ENCODE results near the gene MT1M.
A peak's percentile ranks its signal among the peaks of the same experiment; 100 is the strongest.

Gene MT1M

DNA sequence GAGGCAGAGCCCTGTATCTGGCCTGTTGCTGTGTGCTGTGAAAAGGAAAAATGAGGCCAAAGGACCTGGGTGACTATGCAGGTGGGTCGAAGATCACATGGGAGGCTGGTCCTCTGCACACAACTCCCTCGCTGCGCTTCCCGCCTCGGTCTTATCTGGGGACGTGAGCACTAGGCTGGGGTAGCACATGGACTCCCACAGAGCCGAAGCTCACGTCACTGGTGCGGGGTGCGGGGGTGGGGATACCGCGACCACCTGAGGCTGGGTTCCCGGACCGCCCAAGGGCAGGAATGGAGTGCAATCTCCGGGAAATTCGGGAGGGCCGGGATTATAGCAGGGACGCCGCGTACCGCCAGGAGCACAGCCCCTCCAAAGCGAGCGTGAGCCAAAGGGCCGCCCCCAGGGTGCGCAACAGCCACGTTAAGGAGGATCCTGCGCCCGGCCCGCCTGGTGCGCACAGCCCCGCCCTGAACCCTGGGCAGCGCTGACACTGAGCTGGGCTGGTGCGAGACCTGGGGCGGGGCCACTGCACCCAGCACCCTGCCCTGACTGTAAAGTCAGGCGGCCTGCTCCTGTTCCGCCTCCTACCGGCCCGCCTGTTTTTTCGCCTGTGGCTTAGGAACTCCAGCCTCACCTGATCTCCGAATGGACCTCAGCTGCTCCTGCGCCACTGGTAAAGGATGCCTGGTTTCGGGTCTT, 10.8 kb downstream of the MT1M start:
- no peak overlapping the region for H3K27ac ChIP-seq (replicated peaks)
- DNase-seq (ENCODE audit: low read depth in 1 of 2, low spot score in 1 of 2) = peak; percentile 56 to 65
- TF ChIP-seq, protein P1, sequence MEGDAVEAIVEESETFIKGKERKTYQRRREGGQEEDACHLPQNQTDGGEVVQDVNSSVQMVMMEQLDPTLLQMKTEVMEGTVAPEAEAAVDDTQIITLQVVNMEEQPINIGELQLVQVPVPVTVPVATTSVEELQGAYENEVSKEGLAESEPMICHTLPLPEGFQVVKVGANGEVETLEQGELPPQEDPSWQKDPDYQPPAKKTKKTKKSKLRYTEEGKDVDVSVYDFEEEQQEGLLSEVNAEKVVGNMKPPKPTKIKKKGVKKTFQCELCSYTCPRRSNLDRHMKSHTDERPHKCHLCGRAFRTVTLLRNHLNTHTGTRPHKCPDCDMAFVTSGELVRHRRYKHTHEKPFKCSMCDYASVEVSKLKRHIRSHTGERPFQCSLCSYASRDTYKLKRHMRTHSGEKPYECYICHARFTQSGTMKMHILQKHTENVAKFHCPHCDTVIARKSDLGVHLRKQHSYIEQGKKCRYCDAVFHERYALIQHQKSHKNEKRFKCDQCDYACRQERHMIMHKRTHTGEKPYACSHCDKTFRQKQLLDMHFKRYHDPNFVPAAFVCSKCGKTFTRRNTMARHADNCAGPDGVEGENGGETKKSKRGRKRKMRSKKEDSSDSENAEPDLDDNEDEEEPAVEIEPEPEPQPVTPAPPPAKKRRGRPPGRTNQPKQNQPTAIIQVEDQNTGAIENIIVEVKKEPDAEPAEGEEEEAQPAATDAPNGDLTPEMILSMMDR (IDR thresholded peaks at IDR 0.05; ENCODE audit: insufficient read depth, low read length) = peak; percentile 31
- TF ChIP-seq, protein P2, sequence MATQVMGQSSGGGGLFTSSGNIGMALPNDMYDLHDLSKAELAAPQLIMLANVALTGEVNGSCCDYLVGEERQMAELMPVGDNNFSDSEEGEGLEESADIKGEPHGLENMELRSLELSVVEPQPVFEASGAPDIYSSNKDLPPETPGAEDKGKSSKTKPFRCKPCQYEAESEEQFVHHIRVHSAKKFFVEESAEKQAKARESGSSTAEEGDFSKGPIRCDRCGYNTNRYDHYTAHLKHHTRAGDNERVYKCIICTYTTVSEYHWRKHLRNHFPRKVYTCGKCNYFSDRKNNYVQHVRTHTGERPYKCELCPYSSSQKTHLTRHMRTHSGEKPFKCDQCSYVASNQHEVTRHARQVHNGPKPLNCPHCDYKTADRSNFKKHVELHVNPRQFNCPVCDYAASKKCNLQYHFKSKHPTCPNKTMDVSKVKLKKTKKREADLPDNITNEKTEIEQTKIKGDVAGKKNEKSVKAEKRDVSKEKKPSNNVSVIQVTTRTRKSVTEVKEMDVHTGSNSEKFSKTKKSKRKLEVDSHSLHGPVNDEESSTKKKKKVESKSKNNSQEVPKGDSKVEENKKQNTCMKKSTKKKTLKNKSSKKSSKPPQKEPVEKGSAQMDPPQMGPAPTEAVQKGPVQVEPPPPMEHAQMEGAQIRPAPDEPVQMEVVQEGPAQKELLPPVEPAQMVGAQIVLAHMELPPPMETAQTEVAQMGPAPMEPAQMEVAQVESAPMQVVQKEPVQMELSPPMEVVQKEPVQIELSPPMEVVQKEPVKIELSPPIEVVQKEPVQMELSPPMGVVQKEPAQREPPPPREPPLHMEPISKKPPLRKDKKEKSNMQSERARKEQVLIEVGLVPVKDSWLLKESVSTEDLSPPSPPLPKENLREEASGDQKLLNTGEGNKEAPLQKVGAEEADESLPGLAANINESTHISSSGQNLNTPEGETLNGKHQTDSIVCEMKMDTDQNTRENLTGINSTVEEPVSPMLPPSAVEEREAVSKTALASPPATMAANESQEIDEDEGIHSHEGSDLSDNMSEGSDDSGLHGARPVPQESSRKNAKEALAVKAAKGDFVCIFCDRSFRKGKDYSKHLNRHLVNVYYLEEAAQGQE (IDR thresholded peaks at IDR 0.05; ENCODE audit: insufficient replicate concordance, low read depth) = no peak
- no peak for TF ChIP-seq POLR2AphosphoS5 (IDR thresholded peaks at IDR 0.05; ENCODE audit: low read depth)
- no peak for TF ChIP-seq SPI1 (IDR thresholded peaks at IDR 0.05; ENCODE audit: borderline replicate concordance, low read depth)
- TF ChIP-seq GABPA (IDR thresholded peaks at IDR 0.05; ENCODE audit: low read depth) = no peak
- H3K27me3 ChIP-seq (ENCODE audit: insufficient read depth, poor library complexity, severe bottlenecking) = peaks cover 73% of the 10 kb centered on the region
- peak overlapping the region; percentile 24 for H3K4me3 ChIP-seq (replicated peaks; ENCODE audit: insufficient read depth, low read length)

DNA sequence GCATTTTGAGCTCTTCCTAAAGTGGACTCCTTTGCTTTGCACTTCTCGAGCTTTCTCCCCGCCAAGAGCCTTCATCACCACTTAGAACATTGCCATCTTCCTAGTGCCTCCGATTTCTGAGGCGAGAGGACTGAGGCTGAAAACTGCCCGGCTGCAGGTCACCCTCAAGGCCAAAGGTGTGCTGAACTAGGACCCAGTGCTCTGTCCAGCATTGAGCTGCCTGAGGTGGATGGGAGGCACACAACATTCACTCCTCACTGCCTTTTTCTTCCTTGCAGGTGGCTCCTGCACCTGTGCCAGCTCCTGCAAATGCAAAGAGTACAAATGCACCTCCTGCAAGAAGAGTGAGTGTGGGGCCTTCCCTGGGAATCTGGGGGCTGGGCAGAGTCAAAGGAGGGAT, 11.4 kb downstream of the MT1M start:
- H3K4me3 ChIP-seq (replicated peaks; ENCODE audit: insufficient read depth, low read length) = no peak overlapping the region
- H3K27me3 ChIP-seq (ENCODE audit: insufficient read depth, poor library complexity, severe bottlenecking) = peaks cover 72% of the 10 kb centered on the region
- no peak overlapping the region for H3K27ac ChIP-seq (replicated peaks)
- TF ChIP-seq, protein P2 (IDR thresholded peaks at IDR 0.05; ENCODE audit: insufficient replicate concordance, low read depth) = peak; percentile 79
- TF ChIP-seq, protein P1 (IDR thresholded peaks at IDR 0.05; ENCODE audit: insufficient read depth, low read length) = no peak
- DNase-seq (ENCODE audit: low read depth in 1 of 2, low spot score in 1 of 2) = no peak

DNA sequence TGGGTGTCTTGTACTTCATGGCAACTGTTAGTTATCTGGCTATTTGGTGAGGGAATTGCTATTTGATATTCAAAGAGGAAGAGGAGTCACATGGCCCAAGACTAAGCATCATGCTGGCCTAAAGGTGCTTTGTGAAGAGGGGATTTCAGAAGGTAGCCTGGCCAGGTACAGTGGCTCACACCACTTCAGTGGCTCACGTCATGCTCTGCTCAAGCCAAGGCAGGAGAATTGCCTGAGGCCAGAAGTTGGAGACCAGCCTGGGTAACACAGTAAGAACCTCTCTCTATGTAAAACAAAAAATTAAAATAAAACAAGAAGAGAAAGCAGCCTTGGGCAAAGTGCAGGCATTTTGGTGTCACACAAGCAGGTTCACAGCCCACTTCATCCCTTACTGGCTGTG, 12.9 kb downstream of the MT1M start:
- Histone ChIP-seq H3K4me3 (replicated peaks; ENCODE audit: insufficient read depth, low read length) (no peak overlapping the region), H3K27ac (replicated peaks) (no peak overlapping the region), H3K27me3 (ENCODE audit: insufficient read depth, poor library complexity, severe bottlenecking) (peaks cover 68% of the 10 kb centered on the region)
- TF ChIP-seq, protein P1 (IDR thresholded peaks at IDR 0.05; ENCODE audit: insufficient read depth, low read length) = no peak
- TF ChIP-seq, protein P2 (IDR thresholded peaks at IDR 0.05; ENCODE audit: insufficient replicate concordance, low read depth) = no peak
- TF ChIP-seq SPI1 (IDR thresholded peaks at IDR 0.05; ENCODE audit: borderline replicate concordance, low read depth) (no peak), POLR2AphosphoS5 (IDR thresholded peaks at IDR 0.05; ENCODE audit: low read depth) (no peak), GABPA (IDR thresholded peaks at IDR 0.05; ENCODE audit: low read depth) (no peak)
- no peak for DNase-seq (ENCODE audit: low read depth in 1 of 2, low spot score in 1 of 2)

Data from HL-60 (cell line).